ENCODE results near the gene LRRC57. TPM values are rescaled to one million over a fixed set of nuclear protein-coding genes. Genes with fewer than 3 reads are reported as not detected.

Gene LRRC57
- total and polyA plus RNA-seq, 2 of the 13 experiments (the other 11 are each of a cell fraction or from before 2014, with no cell fraction given), result 5.8 to 14.8 TPM

- TF ChIP-seq ZNF512 (CRISPR knock-in tag; IDR thresholded peaks at IDR 0.05) (no peak), ZNF629 (CRISPR knock-in tag; conservative IDR thresholded peaks at IDR 0.05) (0 out of 2 replicates have a peak, but pooled peaks have one; percentile 7), PAF1 (CRISPR knock-in tag; IDR thresholded peaks at IDR 0.05) (no peak), ZNF784 (CRISPR knock-in tag; IDR thresholded peaks at IDR 0.05; ENCODE audit: borderline replicate concordance) (peak; percentile 93), ZFP36L2 (CRISPR knock-in tag; IDR thresholded peaks at IDR 0.05) (no peak), ZBTB26 (CRISPR knock-in tag; IDR thresholded peaks at IDR 0.05; ENCODE audit: borderline replicate concordance) (no peak; the same call in 1 of the 2 replicates), ATF7 (IDR thresholded peaks at IDR 0.05) (peak; percentile 99), ATF7 (CRISPR knock-in tag; IDR thresholded peaks at IDR 0.05) (peak; percentile 98), ZNF10 (CRISPR knock-in tag; IDR thresholded peaks at IDR 0.05; ENCODE audit: borderline replicate concordance, low read depth) (no peak), CBX5 (CRISPR knock-in tag; IDR thresholded peaks at IDR 0.05; ENCODE audit: borderline replicate concordance) (no peak), ZNF557 (CRISPR knock-in tag; IDR thresholded peaks at IDR 0.05) (no peak), ZNF124 (CRISPR knock-in tag; IDR thresholded peaks at IDR 0.05) (no peak), ZNF792 (CRISPR knock-in tag; IDR thresholded peaks at IDR 0.05) (no peak; the same call in none of the 2 replicates), ZBED4 (CRISPR knock-in tag; IDR thresholded peaks at IDR 0.05; ENCODE audit: borderline replicate concordance) (no peak; the same call in 1 of the 2 replicates), ZNF850 (CRISPR knock-in tag; conservative IDR thresholded peaks at IDR 0.05) (no peak), SP4 (CRISPR knock-in tag; IDR thresholded peaks at IDR 0.05) (peak; percentile 90), ZNF326 (CRISPR knock-in tag; IDR thresholded peaks at IDR 0.05; ENCODE audit: borderline replicate concordance) (no peak), MXI1 (IDR thresholded peaks at IDR 0.05; ENCODE audit: borderline replicate concordance, low read depth, low read length) (peak; percentile 90; the same call in 1 of the 3 replicates), E2F1 (CRISPR knock-in tag; IDR thresholded peaks at IDR 0.05) (peak; percentile 99), ZBTB14 (CRISPR knock-in tag; IDR thresholded peaks at IDR 0.05) (no peak)
These were observed at the start of gene LRRC57, which contains the start of gene HAUS2 (continued) for GRCh38 chr15:42548249-42549031.

All from HepG2 (cell line).